GM12878 (cell line): ENCODE measurements around the gene COL1A1. TPM values are rescaled to one million over a fixed set of nuclear protein-coding genes. Genes with fewer than 3 reads are reported as not detected.

Source experiments
- ASH2L ChIP-seq: fragments of 300-600, 200-600 bp; sonication (generic); IDR thresholded peaks from 2 replicates; pipeline ENCODE4 v1.6.1; 2017; ENCODE audit warnings: low read depth, mild to moderate bottlenecking, borderline replicate concordance
- BHLHE40 ChIP-seq, 2 experiments: fragments of 450-650 bp in 1 of 2; IDR thresholded peaks; 2 replicates each; pipeline ENCODE4 v1.6.1; 2011 to 2017; ENCODE audit warnings: low read depth in 2 of 2, borderline replicate concordance in 1 of 2, improper control_type of control experiment in 1 of 2, low read length in 1 of 2, mild to moderate bottlenecking in 1 of 2
- ESRRA ChIP-seq: IDR thresholded peaks from 2 replicates; pipeline ENCODE4 v1.6.1; 2012; ENCODE audit warnings: mild to moderate bottlenecking, low read length, improper control_type of control experiment
- RAD21 ChIP-seq: IDR thresholded peaks from 2 replicates; pipeline ENCODE4 v1.6.1; 2011; ENCODE audit warnings: mild to moderate bottlenecking, low read depth, low read length, moderate library complexity; ENCODE audit not compliant: insufficient read depth
- ZBTB4 ChIP-seq: fragments of 450-650 bp; formaldehyde crosslinking; IDR thresholded peaks from 2 replicates; pipeline ENCODE4 v1.4.0; 2022; ENCODE audit warnings: mild to moderate bottlenecking, moderate library complexity
- polyA plus RNA-seq, 11 experiments: library from polyadenylated mRNA; depleted of rRNA in 4 of 11; unstranded in 6 of 11; stranded (reverse) in 5 of 11; fragments of >200 nt; fragmentation: Nextera tagmentation in 4 of 11; fragmentation: Illumina TruSeq in 1 of 11; extraction: Ambion mirVana in 4 of 11; extraction: Trizol in 1 of 11; gene quantifications; 1 replicate in 1 of 11; 2 replicates in 10 of 11; pipeline versions ENCODE4 v1.2.1 to v1.2.3, GENCODE V29; 2011 to 2016; ENCODE audit warnings: inconsistent platforms in 2 of 11, missing spikeins in 2 of 11, low read depth in 1 of 11
- total RNA-seq, 4 experiments: library from RNA; depleted of rRNA in 3 of 4; stranded (reverse); fragments of >200 nt in 3 of 4; fragmentation: Illumina TruSeq in 1 of 4; extraction: Trizol in 1 of 4; gene quantifications; 2 replicates each; pipeline versions ENCODE4 v1.2.1 to v1.2.3, GENCODE V29; 2013 to 2021
- TF ChIP-seq, protein P1 (sequence below): fragments of 450-650 bp; IDR thresholded peaks from 2 replicates; pipeline ENCODE4 v1.6.1; 2016; ENCODE audit warnings: mild to moderate bottlenecking

Gene COL1A1
- total and polyA plus RNA-seq, 10 of the 15 experiments (the other 5 are each of a cell fraction or from before 2014, with no cell fraction given), result 0.18 to 7.7 (median 2.3) TPM

GRCh38 chr17:50169121-50169764 is 32.2 kb downstream of the COL1A1 start (continued):
- TF ChIP-seq ASH2L (no peak), ESRRA (no peak), RAD21 (peak; percentile 96), ZBTB4 (CRISPR knock-in tag) (no peak), BHLHE40 (IDR thresholded peaks at IDR 0.05; ENCODE audit: borderline replicate concordance in 1 of 2, low read depth in 2 of 2, low read length in 1 of 2) (0 out of 4 replicates have a peak, but pooled peaks of 1 of the 2 experiments have one; percentile 39)
- TF ChIP-seq, protein P1, sequence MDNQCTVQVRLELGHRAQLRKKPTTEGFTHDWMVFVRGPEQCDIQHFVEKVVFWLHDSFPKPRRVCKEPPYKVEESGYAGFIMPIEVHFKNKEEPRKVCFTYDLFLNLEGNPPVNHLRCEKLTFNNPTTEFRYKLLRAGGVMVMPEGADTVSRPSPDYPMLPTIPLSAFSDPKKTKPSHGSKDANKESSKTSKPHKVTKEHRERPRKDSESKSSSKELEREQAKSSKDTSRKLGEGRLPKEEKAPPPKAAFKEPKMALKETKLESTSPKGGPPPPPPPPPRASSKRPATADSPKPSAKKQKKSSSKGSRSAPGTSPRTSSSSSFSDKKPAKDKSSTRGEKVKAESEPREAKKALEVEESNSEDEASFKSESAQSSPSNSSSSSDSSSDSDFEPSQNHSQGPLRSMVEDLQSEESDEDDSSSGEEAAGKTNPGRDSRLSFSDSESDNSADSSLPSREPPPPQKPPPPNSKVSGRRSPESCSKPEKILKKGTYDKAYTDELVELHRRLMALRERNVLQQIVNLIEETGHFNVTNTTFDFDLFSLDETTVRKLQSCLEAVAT, result peak; percentile 86
